ENCODE data around the gene ABI1. TPM values are rescaled to one million over a fixed set of nuclear protein-coding genes. Genes with fewer than 3 reads are reported as not detected.

ABI1 gene
- total and polyA plus RNA-seq, 2 donors (not counting 1 experiment from before 2014, with no cell fraction given), result 29.4 to 74.3 TPM

DNA sequence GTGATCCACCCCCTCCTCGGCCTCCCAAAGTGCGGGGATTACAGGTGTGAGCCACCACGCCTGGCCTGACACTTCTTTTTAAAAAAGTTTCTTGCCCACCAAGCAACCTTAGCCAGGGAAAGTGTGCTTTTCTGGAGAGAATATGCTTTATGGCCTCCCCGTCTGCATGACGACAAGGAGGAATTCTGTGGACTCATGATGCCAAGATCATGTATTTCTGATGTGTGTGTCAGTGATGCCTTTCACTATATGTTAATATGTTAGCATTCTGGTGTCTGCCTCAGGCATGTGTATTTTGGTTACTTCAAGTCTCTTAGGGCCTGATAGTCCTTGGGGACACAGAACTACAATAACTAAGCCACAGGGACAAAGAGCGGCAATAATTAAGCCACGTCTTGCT, 161.1 kb downstream of the ABI1 start:
- no peak for TF ChIP-seq EZH2 (IDR thresholded peaks at IDR 0.05; ENCODE audit: low read length, missing control alignments)
- TF ChIP-seq, protein P1, sequence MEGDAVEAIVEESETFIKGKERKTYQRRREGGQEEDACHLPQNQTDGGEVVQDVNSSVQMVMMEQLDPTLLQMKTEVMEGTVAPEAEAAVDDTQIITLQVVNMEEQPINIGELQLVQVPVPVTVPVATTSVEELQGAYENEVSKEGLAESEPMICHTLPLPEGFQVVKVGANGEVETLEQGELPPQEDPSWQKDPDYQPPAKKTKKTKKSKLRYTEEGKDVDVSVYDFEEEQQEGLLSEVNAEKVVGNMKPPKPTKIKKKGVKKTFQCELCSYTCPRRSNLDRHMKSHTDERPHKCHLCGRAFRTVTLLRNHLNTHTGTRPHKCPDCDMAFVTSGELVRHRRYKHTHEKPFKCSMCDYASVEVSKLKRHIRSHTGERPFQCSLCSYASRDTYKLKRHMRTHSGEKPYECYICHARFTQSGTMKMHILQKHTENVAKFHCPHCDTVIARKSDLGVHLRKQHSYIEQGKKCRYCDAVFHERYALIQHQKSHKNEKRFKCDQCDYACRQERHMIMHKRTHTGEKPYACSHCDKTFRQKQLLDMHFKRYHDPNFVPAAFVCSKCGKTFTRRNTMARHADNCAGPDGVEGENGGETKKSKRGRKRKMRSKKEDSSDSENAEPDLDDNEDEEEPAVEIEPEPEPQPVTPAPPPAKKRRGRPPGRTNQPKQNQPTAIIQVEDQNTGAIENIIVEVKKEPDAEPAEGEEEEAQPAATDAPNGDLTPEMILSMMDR (conservative IDR thresholded peaks at IDR 0.05 in 1 of 2, IDR thresholded peaks at IDR 0.05 in 1 of 2; ENCODE audit: low read depth in 1 of 2, low read length in 2 of 2), result no peak
- Histone ChIP-seq H3K27ac (ENCODE audit: insufficient read depth, low read length) (no peak overlapping the region), H3K36me3 (ENCODE audit: control insufficient read depth, insufficient read depth, low read length) (no peaks in the 10 kb centered on the region), H3K27me3 (ENCODE audit: control insufficient read depth, insufficient read depth, low read length) (no peaks in the 10 kb centered on the region), H4K20me1 (ENCODE audit: control insufficient read depth, extremely low read depth, insufficient read depth, low read length) (no peaks in the 10 kb centered on the region), H2AFZ (ENCODE audit: low read length) (no peak overlapping the region), H3K4me3 (replicated peaks in 1 of 4; ENCODE audit: control extremely low read depth in 1 of 4, insufficient read depth in 1 of 4, low read depth in 3 of 4, low read length in 4 of 4) (no peak overlapping the region), H3K9me3 (ENCODE audit: control insufficient read depth, insufficient read depth, low read depth, low read length) (no peaks in the 10 kb centered on the region), H3K4me2 (ENCODE audit: extremely low read depth, insufficient read depth, low read length) (no peak overlapping the region), H3K79me2 (ENCODE audit: control insufficient read depth, insufficient read depth, low read length) (peaks cover 46% of the 10 kb centered on the region), H3K4me1 (ENCODE audit: control insufficient read depth, extremely low read depth, insufficient read depth, low read length) (peaks cover 4% of the 10 kb centered on the region), H3K9ac (ENCODE audit: insufficient read depth, low read length) (no peak overlapping the region)
- no peak for DNase-seq (ENCODE audit: low read depth in 2 of 2)

DNA sequence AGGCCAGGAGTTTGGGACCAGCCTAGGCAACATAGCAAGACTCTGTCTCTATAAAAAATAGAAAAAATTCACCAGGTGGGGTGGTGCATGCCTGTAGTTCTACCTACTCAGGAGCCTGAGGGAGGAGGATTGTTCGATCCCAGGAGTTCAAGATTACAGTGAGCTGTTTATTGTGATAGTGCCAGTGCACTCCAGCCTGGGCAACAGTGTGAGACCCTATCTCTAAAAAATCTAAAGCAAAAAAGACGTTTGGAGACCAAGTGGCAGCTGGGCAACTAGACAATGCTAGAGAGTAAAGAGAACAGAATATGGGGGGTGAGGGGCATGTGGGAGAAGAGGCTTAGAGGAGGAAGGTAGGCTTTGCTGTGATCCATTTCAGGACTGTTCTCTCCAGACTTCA, 161.8 kb downstream of the ABI1 start:
- no peak overlapping the region for H3K9ac ChIP-seq (ENCODE audit: insufficient read depth, low read length)
- H3K27ac ChIP-seq (ENCODE audit: insufficient read depth, low read length), result no peak overlapping the region
- no peak for TF ChIP-seq EZH2 (IDR thresholded peaks at IDR 0.05; ENCODE audit: low read length, missing control alignments)
- TF ChIP-seq, protein P1 (conservative IDR thresholded peaks at IDR 0.05 in 1 of 2, IDR thresholded peaks at IDR 0.05 in 1 of 2; ENCODE audit: low read depth in 1 of 2, low read length in 2 of 2), result no peak
- H3K4me1 ChIP-seq (ENCODE audit: control insufficient read depth, extremely low read depth, insufficient read depth, low read length), result peaks cover 4% of the 10 kb centered on the region
- no peak overlapping the region for H2AFZ ChIP-seq (ENCODE audit: low read length)
- no peaks in the 10 kb centered on the region for H3K36me3 ChIP-seq (ENCODE audit: control insufficient read depth, insufficient read depth, low read length)
- peak overlapping the region; percentile 78 to 90 (median 84) for H3K4me3 ChIP-seq (replicated peaks in 1 of 4; ENCODE audit: control extremely low read depth in 1 of 4, insufficient read depth in 1 of 4, low read depth in 3 of 4, low read length in 4 of 4)
- no peak for DNase-seq (ENCODE audit: low read depth in 2 of 2)
- no peaks in the 10 kb centered on the region for H3K27me3 ChIP-seq (ENCODE audit: control insufficient read depth, insufficient read depth, low read length)
- no peaks in the 10 kb centered on the region for H3K9me3 ChIP-seq (ENCODE audit: control insufficient read depth, insufficient read depth, low read depth, low read length)
- H3K4me2 ChIP-seq (ENCODE audit: extremely low read depth, insufficient read depth, low read length), result peak overlapping the region; percentile 88
- H3K79me2 ChIP-seq (ENCODE audit: control insufficient read depth, insufficient read depth, low read length), result peaks cover 46% of the 10 kb centered on the region
- no peaks in the 10 kb centered on the region for H4K20me1 ChIP-seq (ENCODE audit: control insufficient read depth, extremely low read depth, insufficient read depth, low read length)

DNA sequence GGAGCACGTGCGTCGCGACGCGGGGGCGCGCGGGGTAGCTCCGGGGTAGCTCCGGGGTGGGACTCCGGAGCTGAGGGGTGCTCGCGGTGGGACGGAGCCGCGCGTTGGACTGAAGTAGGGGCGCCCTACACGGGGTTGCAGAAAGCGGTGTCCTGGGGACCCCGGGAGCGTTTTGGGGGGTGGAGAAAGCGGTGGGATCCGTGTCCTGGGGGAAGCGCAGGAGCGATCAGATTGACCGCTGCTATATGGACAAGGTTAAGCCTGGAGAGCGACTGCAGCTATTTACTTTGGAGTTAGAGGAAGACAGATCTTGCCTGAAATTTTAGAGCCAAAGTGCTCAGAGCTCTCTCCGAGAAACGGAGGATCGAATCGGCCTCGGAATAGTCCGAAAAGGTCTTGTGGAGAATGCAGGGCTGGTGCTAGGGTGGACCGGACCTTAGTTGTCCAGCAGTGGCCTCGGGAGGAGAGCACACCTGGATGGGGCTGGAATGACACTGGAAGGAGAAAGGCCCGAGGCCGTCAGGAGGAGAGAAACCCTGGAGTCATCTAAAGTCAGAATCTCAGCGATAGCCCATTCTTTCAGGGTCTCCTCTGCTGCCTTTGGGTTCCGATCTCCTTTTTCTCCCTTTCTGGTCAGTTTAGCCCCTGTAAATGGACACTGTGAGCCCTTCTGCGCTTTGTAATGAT, 162.7 kb downstream of the ABI1 start:
- peak overlapping the region; percentile 77 for H3K9ac ChIP-seq (ENCODE audit: insufficient read depth, low read length)
- H3K4me3 ChIP-seq (replicated peaks in 1 of 4; ENCODE audit: control extremely low read depth in 1 of 4, insufficient read depth in 1 of 4, low read depth in 3 of 4, low read length in 4 of 4), result peak overlapping the region; percentile 78 to 90 (median 84)
- peak overlapping the region; percentile 66 for H2AFZ ChIP-seq (ENCODE audit: low read length)
- no peaks in the 10 kb centered on the region for H3K27me3 ChIP-seq (ENCODE audit: control insufficient read depth, insufficient read depth, low read length)
- no peaks in the 10 kb centered on the region for H4K20me1 ChIP-seq (ENCODE audit: control insufficient read depth, extremely low read depth, insufficient read depth, low read length)
- H3K4me1 ChIP-seq (ENCODE audit: control insufficient read depth, extremely low read depth, insufficient read depth, low read length), result peaks cover 4% of the 10 kb centered on the region
- H3K79me2 ChIP-seq (ENCODE audit: control insufficient read depth, insufficient read depth, low read length), result peaks cover 46% of the 10 kb centered on the region
- peak overlapping the region; percentile 88 for H3K4me2 ChIP-seq (ENCODE audit: extremely low read depth, insufficient read depth, low read length)
- TF ChIP-seq, protein P1 (conservative IDR thresholded peaks at IDR 0.05 in 1 of 2, IDR thresholded peaks at IDR 0.05 in 1 of 2; ENCODE audit: low read depth in 1 of 2, low read length in 2 of 2), result no peak
- TF ChIP-seq EZH2 (IDR thresholded peaks at IDR 0.05; ENCODE audit: low read length, missing control alignments), result no peak
- no peaks in the 10 kb centered on the region for H3K36me3 ChIP-seq (ENCODE audit: control insufficient read depth, insufficient read depth, low read length)
- peak overlapping the region; percentile 84 for H3K27ac ChIP-seq (ENCODE audit: insufficient read depth, low read length)
- H3K9me3 ChIP-seq (ENCODE audit: control insufficient read depth, insufficient read depth, low read depth, low read length), result no peaks in the 10 kb centered on the region
- DNase-seq (ENCODE audit: low read depth in 2 of 2), result peak in 1 of 2 donors; percentile 1

All from fibroblast of lung (primary cell).